Measurements from ENCODE around the gene CPED1. TPM values are rescaled to one million over a fixed set of nuclear protein-coding genes. Genes with fewer than 3 reads are reported as not detected.
A peak's percentile ranks its signal among the peaks of the same experiment; 100 is the strongest.

CPED1 gene
- total and polyA plus RNA-seq, 3 experiments from 2014 or later = 0.09 to 0.27 TPM; not detected in 1

- Mint-ChIP-seq H3K9me3 (no peaks in the 10 kb centered on the region), H3K4me1 (peaks cover 12 to 24% (median 24%) of the 10 kb centered on the region in 3 donors), H3K27ac (no peak overlapping the region), H3K4me3 (no peak overlapping the region), H3K36me3 (no peaks in the 10 kb centered on the region), H3K27me3 (peaks cover 16 to 53% of the 10 kb centered on the region in 2 donors)
- Histone ChIP-seq H3K4me1 (ENCODE audit: insufficient read depth, low read length) (peaks cover 14% of the 10 kb centered on the region), H3K27ac (ENCODE audit: low read depth, low read length) (no peak overlapping the region), H3K9me3 (ENCODE audit: low read length) (no peaks in the 10 kb centered on the region), H3K27me3 (ENCODE audit: insufficient read depth, low read length, poor library complexity, severe bottlenecking) (peaks cover 15% of the 10 kb centered on the region), H3K4me3 (ENCODE audit: low read length) (no peak overlapping the region), H3K36me3 (ENCODE audit: insufficient read depth, low read length) (no peaks in the 10 kb centered on the region)
- DNase-seq = no peak
- POLR2A ChIA-PET = no interaction called here
- CTCF ChIA-PET = no interaction called here
Measured at GRCh38 chr7:120984406-120984805, 4.1 kb upstream of the CPED1 start.

DNA sequence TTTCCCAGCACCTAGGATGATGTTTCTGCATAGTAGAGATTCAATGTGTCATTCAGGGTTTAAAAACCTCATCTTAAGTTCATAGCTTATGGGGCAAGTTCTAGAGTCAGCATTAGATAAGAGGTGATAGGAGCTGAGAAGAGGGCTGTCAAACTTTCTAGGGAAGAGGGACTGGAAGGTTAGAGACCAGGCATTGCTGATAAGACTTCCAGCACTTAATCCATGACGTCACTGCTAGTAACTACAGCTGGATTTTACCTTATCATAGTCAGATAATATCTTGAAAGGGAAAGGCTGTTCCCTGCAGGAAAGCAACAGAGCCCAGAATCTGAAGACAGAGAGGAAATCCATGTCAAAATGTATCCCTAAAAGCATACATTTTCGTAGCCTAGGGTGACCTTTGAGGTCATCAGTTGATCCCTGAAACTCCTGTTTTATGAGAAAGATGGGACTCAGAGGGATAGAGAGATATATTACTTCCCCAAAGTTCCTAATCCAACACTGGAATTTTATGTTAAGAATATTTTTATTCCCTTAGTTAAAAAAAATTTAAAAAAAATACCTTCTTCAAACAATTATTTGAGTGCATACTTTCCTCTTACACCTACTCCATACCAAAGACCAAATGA, 3.3 kb upstream of the CPED1 start:
- Mint-ChIP-seq H3K27me3 (peaks cover 24 to 62% of the 10 kb centered on the region in 2 donors), H3K4me3 (no peak overlapping the region), H3K9me3 (no peaks in the 10 kb centered on the region), H3K27ac (no peak overlapping the region), H3K36me3 (no peaks in the 10 kb centered on the region), H3K4me1 (peaks cover 12 to 24% (median 24%) of the 10 kb centered on the region in 3 donors)
- Histone ChIP-seq H3K27ac (ENCODE audit: low read depth, low read length) (no peak overlapping the region), H3K9me3 (ENCODE audit: low read length) (no peaks in the 10 kb centered on the region), H3K4me3 (ENCODE audit: low read length) (no peak overlapping the region), H3K36me3 (ENCODE audit: insufficient read depth, low read length) (no peaks in the 10 kb centered on the region), H3K4me1 (ENCODE audit: insufficient read depth, low read length) (peaks cover 14% of the 10 kb centered on the region), H3K27me3 (ENCODE audit: insufficient read depth, low read length, poor library complexity, severe bottlenecking) (peaks cover 21% of the 10 kb centered on the region)
- no peak for DNase-seq
- ChIA-PET POLR2A (no interaction called here), CTCF (interaction anchor here (1.3 kb wide), 1 partner anchor 9 kb away, joined by 3 read pairs; no protein-coding TSS in a partner anchor)

DNA sequence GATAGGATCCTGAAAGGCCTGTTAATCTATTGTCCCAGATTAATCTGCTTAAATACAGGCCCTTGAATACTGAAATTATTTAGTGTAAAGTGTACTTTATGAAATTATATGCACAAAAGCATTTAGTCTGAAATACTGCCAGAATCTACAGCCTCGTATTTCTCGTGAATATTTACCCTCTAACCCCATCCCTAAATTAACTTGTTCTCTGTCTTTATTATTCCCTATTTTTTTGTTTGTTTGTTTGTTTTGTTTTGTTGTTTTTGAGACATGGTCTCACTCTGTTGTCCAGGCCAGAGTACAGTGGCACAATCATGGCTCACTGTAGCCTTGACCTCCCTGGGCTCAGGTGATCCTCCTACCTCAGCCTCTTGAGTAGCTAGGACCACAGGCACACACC, 2.7 kb upstream of the CPED1 start:
- Mint-ChIP-seq H3K4me3 (no peak overlapping the region), H3K27ac (no peak overlapping the region), H3K27me3 (peaks cover 27 to 68% of the 10 kb centered on the region in 2 donors), H3K36me3 (no peaks in the 10 kb centered on the region), H3K9me3 (no peaks in the 10 kb centered on the region), H3K4me1 (peaks cover 12 to 24% (median 24%) of the 10 kb centered on the region in 3 donors)
- H3K9me3 ChIP-seq (ENCODE audit: low read length) = no peaks in the 10 kb centered on the region
- ChIA-PET POLR2A (no interaction called here), CTCF (interaction anchor here (1.3 to 4.3 kb wide), 5 partner anchors 8 to 96 kb away, joined by 3 to 37 read pairs (median 9); no protein-coding TSS in a partner anchor)
- H3K4me1 ChIP-seq (ENCODE audit: insufficient read depth, low read length) = peaks cover 14% of the 10 kb centered on the region
- no peak overlapping the region for H3K27ac ChIP-seq (ENCODE audit: low read depth, low read length)
- peaks cover 21% of the 10 kb centered on the region for H3K27me3 ChIP-seq (ENCODE audit: insufficient read depth, low read length, poor library complexity, severe bottlenecking)
- H3K4me3 ChIP-seq (ENCODE audit: low read length) = no peak overlapping the region
- H3K36me3 ChIP-seq (ENCODE audit: insufficient read depth, low read length) = no peaks in the 10 kb centered on the region
- DNase-seq = no peak

GRCh38 chr7:120986650-120987049, 1.9 kb upstream of the CPED1 start:
- Histone ChIP-seq H3K27ac (ENCODE audit: low read depth, low read length) (no peak overlapping the region), H3K4me3 (ENCODE audit: low read length) (no peak overlapping the region), H3K27me3 (ENCODE audit: insufficient read depth, low read length, poor library complexity, severe bottlenecking) (peaks cover 25% of the 10 kb centered on the region), H3K36me3 (ENCODE audit: insufficient read depth, low read length) (no peaks in the 10 kb centered on the region), H3K9me3 (ENCODE audit: low read length) (no peaks in the 10 kb centered on the region), H3K4me1 (ENCODE audit: insufficient read depth, low read length) (peaks cover 14% of the 10 kb centered on the region)
- H3K36me3 Mint-ChIP-seq = no peaks in the 10 kb centered on the region
- no peak overlapping the region for H3K4me3 Mint-ChIP-seq
- peak overlapping the region in 1 of 8 donors; percentile 41 for H3K27ac Mint-ChIP-seq
- peaks cover 12 to 24% (median 24%) of the 10 kb centered on the region in 3 donors for H3K4me1 Mint-ChIP-seq
- CTCF ChIA-PET = interaction anchor here (1.2 to 4.3 kb wide), 9 partner anchors 8 to 132 kb away, joined by 3 to 37 read pairs (median 6); no protein-coding TSS in a partner anchor
- POLR2A ChIA-PET = interaction anchor here (0.6 kb wide), 1 partner anchor 9 kb away, joined by 3 read pairs; no protein-coding TSS in a partner anchor
- no peaks in the 10 kb centered on the region for H3K9me3 Mint-ChIP-seq
- peaks cover 30 to 76% of the 10 kb centered on the region in 2 donors for H3K27me3 Mint-ChIP-seq
- no peak for DNase-seq

DNA sequence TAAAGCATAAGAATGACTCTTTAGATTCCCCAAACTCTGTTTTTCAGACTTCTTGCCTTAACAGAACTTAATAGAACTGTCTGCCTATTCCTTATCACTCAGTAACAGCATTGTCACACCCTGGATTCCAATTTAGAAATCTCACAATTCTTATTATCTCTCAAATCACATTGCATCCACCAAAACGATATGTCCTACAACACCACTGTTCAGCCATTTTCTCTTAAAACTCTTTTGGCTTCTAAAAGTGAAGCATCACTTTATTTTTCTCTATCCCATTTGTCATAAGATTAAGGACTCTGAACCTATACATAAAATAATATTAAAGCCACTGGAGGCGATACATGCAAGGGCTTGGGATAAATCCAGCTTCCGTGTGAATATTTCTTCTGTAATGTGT, 1.2 kb upstream of the CPED1 start:
- Mint-ChIP-seq H3K4me3 (no peak overlapping the region), H3K4me1 (peaks cover 12 to 19% (median 18%) of the 10 kb centered on the region in 3 donors), H3K9me3 (no peaks in the 10 kb centered on the region), H3K27me3 (peaks cover 30 to 80% of the 10 kb centered on the region in 2 donors), H3K27ac (no peak overlapping the region), H3K36me3 (no peaks in the 10 kb centered on the region)
- Histone ChIP-seq H3K9me3 (ENCODE audit: low read length) (no peaks in the 10 kb centered on the region), H3K4me1 (ENCODE audit: insufficient read depth, low read length) (peaks cover 14% of the 10 kb centered on the region), H3K27me3 (ENCODE audit: insufficient read depth, low read length, poor library complexity, severe bottlenecking) (peaks cover 27% of the 10 kb centered on the region), H3K36me3 (ENCODE audit: insufficient read depth, low read length) (no peaks in the 10 kb centered on the region), H3K4me3 (ENCODE audit: low read length) (no peak overlapping the region), H3K27ac (ENCODE audit: low read depth, low read length) (no peak overlapping the region)
- POLR2A ChIA-PET = no interaction called here
- CTCF ChIA-PET = interaction anchor here (0.9 to 4.3 kb wide), 20 partner anchors 8 to 181 kb away, joined by 3 to 37 read pairs (median 4); no protein-coding TSS in a partner anchor
- no peak for DNase-seq

GRCh38 chr7:120987683-120988590, 574 bp upstream of the CPED1 start:
- peak overlapping the region; percentile 49 for H3K27ac ChIP-seq (ENCODE audit: low read depth, low read length)
- peak; percentile 74 to 91 (median 78) for DNase-seq
- H3K36me3 ChIP-seq (ENCODE audit: insufficient read depth, low read length) = no peaks in the 10 kb centered on the region
- H3K27me3 Mint-ChIP-seq = peaks cover 30 to 85% of the 10 kb centered on the region in 2 donors
- peak overlapping the region in 6 of 7 donors; percentile 60 to 80 (median 76) for H3K4me3 Mint-ChIP-seq
- no peaks in the 10 kb centered on the region for H3K9me3 Mint-ChIP-seq
- H3K4me1 Mint-ChIP-seq = peaks cover 12 to 19% (median 18%) of the 10 kb centered on the region in 3 donors
- CTCF ChIA-PET = interaction anchor here (0.8 to 4.3 kb wide), 21 partner anchors 9 to 182 kb away, joined by 3 to 37 read pairs (median 4); no protein-coding TSS in a partner anchor
- POLR2A ChIA-PET = interaction anchor here (2.1 kb wide), 1 partner anchor 37 kb away, joined by 10 read pairs; the partner anchor contains the start of gene ING3
- peak overlapping the region; percentile 10 for H3K4me3 ChIP-seq (ENCODE audit: low read length)
- peak overlapping the region in 1 of 8 donors; percentile 65 for H3K27ac Mint-ChIP-seq
- H3K27me3 ChIP-seq (ENCODE audit: insufficient read depth, low read length, poor library complexity, severe bottlenecking) = peaks cover 27% of the 10 kb centered on the region
- peaks cover 14% of the 10 kb centered on the region for H3K4me1 ChIP-seq (ENCODE audit: insufficient read depth, low read length)
- no peaks in the 10 kb centered on the region for H3K9me3 ChIP-seq (ENCODE audit: low read length)
- no peaks in the 10 kb centered on the region for H3K36me3 Mint-ChIP-seq

DNA sequence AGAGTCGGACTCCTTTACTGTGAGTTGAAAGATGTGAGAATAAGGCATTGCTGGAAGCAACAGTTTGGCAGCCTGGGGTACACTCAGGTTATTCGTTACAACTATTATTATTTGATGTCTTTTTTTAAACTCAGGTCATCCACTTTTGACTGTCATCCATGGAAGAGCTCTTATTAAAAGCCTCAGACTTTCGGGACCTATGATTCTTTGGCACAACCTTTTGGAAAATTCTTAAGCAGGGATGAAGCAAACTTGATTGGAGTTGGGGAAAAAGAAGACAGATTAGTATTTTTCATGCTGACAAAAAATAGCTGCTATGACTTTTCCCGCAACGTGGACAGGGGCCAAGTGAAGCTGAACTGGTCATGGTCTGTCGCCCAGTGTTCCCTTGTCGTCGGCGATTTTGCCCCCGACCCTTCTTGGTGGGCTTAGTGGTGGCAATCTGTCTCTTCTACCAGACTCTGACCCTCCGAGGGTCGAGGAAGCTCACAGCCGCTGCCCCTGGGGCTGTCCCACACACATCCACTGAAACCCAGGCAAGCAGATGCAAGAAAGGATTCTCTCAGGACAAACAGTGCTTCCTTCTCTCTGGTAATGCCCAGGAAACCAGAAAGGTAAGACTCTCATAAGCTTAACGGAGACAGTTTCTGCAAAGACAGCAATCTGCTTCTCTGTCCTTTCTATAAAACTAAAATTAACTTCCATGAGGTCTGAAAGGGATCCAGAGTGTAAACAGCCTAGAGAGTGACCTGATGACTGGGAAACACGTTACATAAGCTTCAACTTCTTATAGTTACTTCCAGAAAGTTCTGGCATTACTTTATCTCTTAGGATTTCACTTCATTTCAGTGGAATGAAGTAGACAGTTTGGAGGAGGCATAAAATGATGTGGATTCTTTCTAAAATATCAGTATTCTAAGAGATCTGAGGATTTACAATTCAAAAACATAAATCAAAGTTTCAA, 1.0 kb downstream of the CPED1 start:
- peaks cover 27% of the 10 kb centered on the region for H3K27me3 ChIP-seq (ENCODE audit: insufficient read depth, low read length, poor library complexity, severe bottlenecking)
- Mint-ChIP-seq H3K4me1 (peaks cover 12 to 19% (median 18%) of the 10 kb centered on the region in 3 donors), H3K27ac (no peak overlapping the region), H3K27me3 (peaks cover 38 to 81% of the 10 kb centered on the region in 2 donors), H3K9me3 (no peaks in the 10 kb centered on the region), H3K36me3 (no peaks in the 10 kb centered on the region), H3K4me3 (peak overlapping the region in 1 of 7 donors; percentile 5)
- ChIA-PET CTCF (interaction anchor here (0.8 to 4.3 kb wide), 8 partner anchors 8 to 197 kb away, joined by 3 to 37 read pairs (median 8); no protein-coding TSS in a partner anchor), POLR2A (interaction anchor here (2.1 kb wide), 1 partner anchor 39 kb away, joined by 10 read pairs; the partner anchor contains the start of gene ING3)
- peaks cover 14% of the 10 kb centered on the region for H3K4me1 ChIP-seq (ENCODE audit: insufficient read depth, low read length)
- H3K27ac ChIP-seq (ENCODE audit: low read depth, low read length) = peak overlapping the region; percentile 81
- peak overlapping the region; percentile 10 for H3K4me3 ChIP-seq (ENCODE audit: low read length)
- DNase-seq = no peak
- no peaks in the 10 kb centered on the region for H3K36me3 ChIP-seq (ENCODE audit: insufficient read depth, low read length)
- H3K9me3 ChIP-seq (ENCODE audit: low read length) = no peaks in the 10 kb centered on the region

Data from CD8-positive, alpha-beta memory T cell (primary cell).